IPS DF 6.9 (cell line): ENCODE measurements around the gene DNAJB13.

Source experiments
- DNase-seq: peaks from one replicate; pipeline ENCODE4 v3.0.0-alpha.2; 2013; ENCODE audit warnings: low read depth, low spot score
- H3K27ac ChIP-seq: one replicate; pipeline ENCODE4 v1.5.1; 2013; ENCODE audit warnings: low read length, control low read depth
- H3K27me3 ChIP-seq: 2 replicates; pipeline ENCODE4 v1.6.1; 2013; ENCODE audit warnings: mild to moderate bottlenecking, low read length; ENCODE audit not compliant: control insufficient read depth, insufficient read depth
- H3K36me3 ChIP-seq: 2 replicates; pipeline ENCODE4 v1.6.1; 2013; ENCODE audit warnings: low read length; ENCODE audit not compliant: control insufficient read depth, insufficient read depth
- H3K4me1 ChIP-seq: 2 replicates; pipeline ENCODE4 v1.6.1; 2013; ENCODE audit warnings: low read length; ENCODE audit not compliant: control insufficient read depth, insufficient read depth
- H3K4me3 ChIP-seq: 2 replicates; pipeline ENCODE4 v1.5.1; 2013; ENCODE audit warnings: mild to moderate bottlenecking, low read length
- H3K9me3 ChIP-seq: 2 replicates; pipeline ENCODE4 v1.6.1; 2013; ENCODE audit warnings: low read length, inconsistent platforms; ENCODE audit not compliant: control insufficient read depth, insufficient read depth
- WGBS: extraction: QIAGEN DNeasy Blood & Tissue Kit; methylation state at CpG from one replicate; pipeline ENCODE4 v1.1.7; 2013; ENCODE audit warnings: mixed read lengths, missing lambda C conversion rate; ENCODE audit not compliant: insufficient read length, insufficient coverage; 5-methylcytosine and 5-hydroxymethylcytosine counted together

DNAJB13 gene

GRCh38 chr11:73968356-73968966 lies 17.6 kb downstream of the DNAJB13 start:
- DNase-seq, result no peak
- H3K27ac ChIP-seq, result no peak overlapping the region
- H3K4me1 ChIP-seq, result peaks cover 2% of the 10 kb centered on the region; the same call in 1 of the 2 replicates
- no peaks in the 10 kb centered on the region for H3K27me3 ChIP-seq
- no CpG with 5 or more reads among the region's 15 CpGs for WGBS
- H3K36me3 ChIP-seq, result no peaks in the 10 kb centered on the region
- H3K4me3 ChIP-seq, result no peak overlapping the region
- no peaks in the 10 kb centered on the region for H3K9me3 ChIP-seq

GRCh38 chr11:73969091-73969490 lies 18.3 kb downstream of the DNAJB13 start:
- no peaks in the 10 kb centered on the region for H3K27me3 ChIP-seq
- H3K4me3 ChIP-seq, result no peak overlapping the region
- H3K9me3 ChIP-seq, result no peaks in the 10 kb centered on the region
- no peak overlapping the region for H3K27ac ChIP-seq
- H3K4me1 ChIP-seq, result peaks cover 2% of the 10 kb centered on the region; the same call in 1 of the 2 replicates
- no peaks in the 10 kb centered on the region for H3K36me3 ChIP-seq
- WGBS, result no CpG with 5 or more reads among the region's 2 CpGs
- no peak for DNase-seq

- DNase-seq, result no peak
- WGBS, result no CpG with 5 or more reads among the region's 13 CpGs
- Histone ChIP-seq H3K4me3 (no peak overlapping the region), H3K9me3 (no peaks in the 10 kb centered on the region), H3K27me3 (no peaks in the 10 kb centered on the region), H3K4me1 (peaks cover 2% of the 10 kb centered on the region; the same call in 1 of the 2 replicates), H3K36me3 (peaks cover 8% of the 10 kb centered on the region), H3K27ac (no peak overlapping the region)
Measured at GRCh38 chr11:73969991-73970800, 19.4 kb downstream of the DNAJB13 start.

GRCh38 chr11:73971175-73971719 lies 20.4 kb downstream of the DNAJB13 start:
- Histone ChIP-seq H3K9me3 (no peaks in the 10 kb centered on the region), H3K27ac (no peak overlapping the region), H3K4me3 (no peak overlapping the region), H3K4me1 (no peaks in the 10 kb centered on the region), H3K36me3 (peaks cover 16% of the 10 kb centered on the region), H3K27me3 (no peaks in the 10 kb centered on the region)
- DNase-seq, result no peak
- WGBS, result no CpG with 5 or more reads among the region's 6 CpGs

GRCh38 chr11:73972187-73972586 lies 21.4 kb downstream of the DNAJB13 start:
- H3K27ac ChIP-seq, result no peak overlapping the region
- no peaks in the 10 kb centered on the region for H3K4me1 ChIP-seq
- H3K27me3 ChIP-seq, result no peaks in the 10 kb centered on the region
- no peaks in the 10 kb centered on the region for H3K9me3 ChIP-seq
- H3K4me3 ChIP-seq, result no peak overlapping the region
- H3K36me3 ChIP-seq, result peaks cover 24% of the 10 kb centered on the region
- DNase-seq, result no peak
- no CpG with 5 or more reads among the region's 1 CpG for WGBS

GRCh38 chr11:73972620-73973449 lies 22.0 kb downstream of the DNAJB13 start:
- Histone ChIP-seq H3K4me1 (no peaks in the 10 kb centered on the region), H3K4me3 (no peak overlapping the region), H3K27ac (no peak overlapping the region), H3K36me3 (peaks cover 31% of the 10 kb centered on the region), H3K27me3 (no peaks in the 10 kb centered on the region), H3K9me3 (no peaks in the 10 kb centered on the region)
- no CpG with 5 or more reads among the region's 11 CpGs for WGBS
- DNase-seq, result no peak

- no peaks in the 10 kb centered on the region for H3K4me1 ChIP-seq
- no peaks in the 10 kb centered on the region for H3K9me3 ChIP-seq
- no peak for DNase-seq
- peaks cover 39% of the 10 kb centered on the region for H3K36me3 ChIP-seq
- no peak overlapping the region for H3K4me3 ChIP-seq
- H3K27ac ChIP-seq, result no peak overlapping the region
- no peaks in the 10 kb centered on the region for H3K27me3 ChIP-seq
- WGBS, result 100% methylated on average over 1 of the region's 13 CpGs
Measured at GRCh38 chr11:73974604-73975478, 24.0 kb downstream of the DNAJB13 start.

GRCh38 chr11:73975479-73975757 lies 24.6 kb downstream of the DNAJB13 start:
- Histone ChIP-seq H3K27me3 (no peaks in the 10 kb centered on the region), H3K9me3 (no peaks in the 10 kb centered on the region), H3K27ac (no peak overlapping the region), H3K4me1 (no peaks in the 10 kb centered on the region), H3K36me3 (peaks cover 41% of the 10 kb centered on the region), H3K4me3 (no peak overlapping the region)
- DNase-seq, result no peak
- WGBS, result no CpG with 5 or more reads among the region's 6 CpGs

GRCh38 chr11:73976451-73977151 lies 25.8 kb downstream of the DNAJB13 start:
- no peak overlapping the region for H3K27ac ChIP-seq
- H3K9me3 ChIP-seq, result no peaks in the 10 kb centered on the region
- no peaks in the 10 kb centered on the region for H3K27me3 ChIP-seq
- no peak overlapping the region for H3K4me3 ChIP-seq
- H3K4me1 ChIP-seq, result peaks cover 4% of the 10 kb centered on the region; the same call in 1 of the 2 replicates
- DNase-seq, result no peak
- WGBS, result no CpG with 5 or more reads among the region's 14 CpGs
- H3K36me3 ChIP-seq, result peaks cover 45% of the 10 kb centered on the region
